RPMI7951 (cell line): ENCODE data around the gene ARRB1. TPM values are rescaled to one million over a fixed set of nuclear protein-coding genes. Genes with fewer than 3 reads are reported as not detected.

Source experiments
- DNase-seq: peaks from one replicate; pipeline ENCODE4 v3.0.0-alpha.2; 2012; ENCODE audit warnings: low read depth
- total RNA-seq: library from RNA; depleted of rRNA; stranded (reverse); fragments of >200 nt; shearing (Covaris generic); gene quantifications from 2 replicates; pipeline ENCODE4 v1.2.3, GENCODE V29; 2014

ARRB1 gene
- total RNA-seq, 1 experiment from 2014 or later, result 15.3 TPM

DNA sequence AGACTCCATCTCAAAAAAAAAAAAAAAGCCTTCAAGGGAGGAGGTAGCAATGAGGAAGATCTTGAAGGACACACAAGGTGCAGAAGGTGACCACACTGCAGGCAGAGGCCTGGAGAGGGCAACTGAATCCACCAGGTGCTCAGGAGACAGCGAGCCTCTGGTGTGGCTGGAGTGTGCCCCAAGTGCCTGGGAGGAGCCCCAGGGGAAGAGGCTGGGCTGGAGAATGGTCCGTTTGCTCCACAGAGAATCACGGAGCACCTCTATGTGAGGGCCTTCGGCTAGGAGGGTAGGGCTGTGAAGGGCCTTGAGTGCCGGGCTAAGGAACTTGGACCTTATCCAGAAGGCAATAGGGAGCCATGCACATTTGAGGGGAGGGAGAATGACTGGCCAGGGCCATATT is 50.3 kb downstream of the ARRB1 start:
- DNase-seq, result no peak

GRCh38 chr11:75298976-75299260 is 52.5 kb downstream of the ARRB1 start:
- no peak for DNase-seq

DNA sequence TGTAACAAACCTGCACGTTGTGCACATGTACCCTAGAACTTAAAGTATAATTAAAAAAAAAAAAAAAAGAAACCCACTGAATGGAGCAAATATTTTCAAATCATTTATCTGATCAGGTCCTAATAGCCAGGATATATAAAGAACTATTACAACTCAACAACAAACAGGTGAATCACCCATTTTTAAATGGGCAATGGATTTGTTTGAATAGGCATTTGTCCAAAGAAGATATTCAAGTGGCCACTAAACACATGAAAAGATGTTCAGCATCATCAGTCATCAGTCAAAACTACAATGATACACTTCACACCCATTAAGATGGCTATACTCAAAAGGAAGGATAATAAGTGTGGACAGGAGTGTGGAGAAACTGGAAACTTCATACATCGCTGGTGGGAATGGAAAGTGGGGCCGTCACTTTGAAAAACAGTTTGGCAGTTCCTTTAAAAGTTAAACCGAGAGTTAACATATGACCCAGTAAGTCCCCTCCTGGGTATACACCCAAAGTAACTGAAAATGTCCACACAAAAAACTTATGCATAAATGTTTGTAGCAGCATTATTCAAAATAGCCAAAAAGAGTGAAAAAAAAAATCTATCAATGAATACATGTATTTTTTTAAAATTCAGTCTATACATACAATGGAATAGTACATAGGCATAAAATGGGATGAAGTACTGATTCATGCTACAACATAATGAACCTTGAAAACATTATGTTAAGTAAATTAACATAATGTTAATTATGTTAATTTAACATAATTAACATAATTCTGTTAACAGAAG is 53.1 kb downstream of the ARRB1 start:
- no peak for DNase-seq

DNA sequence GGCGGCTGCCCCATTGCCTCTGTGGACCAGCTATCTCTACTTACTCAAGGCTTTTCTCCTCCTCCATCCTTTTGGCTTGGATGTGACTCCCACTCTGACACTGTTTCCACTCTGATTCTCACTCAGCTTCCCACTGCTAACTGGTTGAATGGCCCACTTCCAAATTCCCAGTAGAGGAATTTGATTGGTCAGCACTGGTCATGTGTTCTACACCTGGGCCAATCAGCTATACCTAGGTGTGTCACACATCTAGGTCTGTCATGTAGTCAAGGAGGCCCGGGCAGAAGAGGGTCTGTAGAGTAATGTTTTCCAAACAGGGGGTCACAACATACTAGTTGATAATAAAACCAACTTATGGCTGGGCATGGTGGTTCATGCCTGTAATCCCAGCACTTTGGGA is 57.6 kb downstream of the ARRB1 start:
- DNase-seq, result no peak

GRCh38 chr11:75292943-75293342 is 58.5 kb downstream of the ARRB1 start:
- DNase-seq, result no peak

GRCh38 chr11:75291741-75292140 is 59.7 kb downstream of the ARRB1 start:
- no peak for DNase-seq

DNA sequence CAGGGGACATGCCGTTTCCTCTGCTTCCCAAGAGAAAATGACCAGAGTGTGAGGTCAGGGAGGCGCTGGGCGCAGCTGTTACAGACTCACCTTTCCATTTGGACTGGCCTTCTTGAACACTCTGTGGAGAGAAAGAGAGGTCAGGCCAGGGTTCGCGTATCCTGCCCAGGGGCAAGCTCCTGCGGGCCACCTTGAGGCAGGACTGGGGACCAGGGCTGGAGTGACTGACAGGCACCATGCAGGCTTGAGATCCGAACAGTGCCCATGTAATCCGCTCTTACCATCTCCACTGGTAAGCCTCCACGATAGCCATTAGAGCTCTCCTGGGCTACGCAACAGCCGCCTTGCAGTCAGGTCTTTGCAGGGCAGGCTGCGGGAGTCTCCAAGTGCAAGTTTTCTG is 61.5 kb downstream of the ARRB1 start:
- no peak for DNase-seq

DNA sequence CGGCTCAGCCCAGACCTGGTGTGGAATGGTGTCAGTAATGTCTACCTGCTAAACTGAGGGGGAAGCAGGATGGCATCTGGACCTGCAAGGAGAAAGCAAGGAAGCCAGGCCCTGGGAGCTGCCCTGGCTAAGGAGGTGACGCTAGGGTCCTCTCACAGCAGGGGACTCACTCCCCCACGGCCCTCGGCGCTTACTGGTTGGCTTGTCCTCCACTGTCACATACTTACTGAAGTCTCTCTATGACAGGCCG is 62.0 kb downstream of the ARRB1 start:
- DNase-seq, result no peak

DNA sequence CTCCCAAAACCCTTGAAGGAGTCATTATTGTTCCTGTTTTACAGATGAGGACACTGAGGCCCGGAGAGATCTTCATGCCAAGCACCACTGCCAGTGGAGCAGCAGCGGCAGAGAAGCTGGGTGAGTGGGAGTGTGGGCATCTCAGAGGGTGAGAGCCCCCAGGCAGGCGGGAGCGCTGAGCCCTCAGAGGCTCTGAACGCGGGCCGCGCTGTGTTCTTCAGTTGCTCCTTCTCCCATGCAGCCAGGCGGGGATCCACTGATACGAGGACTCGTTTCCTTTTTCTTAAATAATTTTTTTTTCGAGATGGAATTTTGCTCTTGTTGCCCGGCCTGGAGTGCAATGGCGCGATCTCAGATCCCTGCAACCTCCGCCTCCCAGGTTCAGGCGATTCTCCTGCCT is 63.9 kb downstream of the ARRB1 start:
- DNase-seq, result no peak

DNA sequence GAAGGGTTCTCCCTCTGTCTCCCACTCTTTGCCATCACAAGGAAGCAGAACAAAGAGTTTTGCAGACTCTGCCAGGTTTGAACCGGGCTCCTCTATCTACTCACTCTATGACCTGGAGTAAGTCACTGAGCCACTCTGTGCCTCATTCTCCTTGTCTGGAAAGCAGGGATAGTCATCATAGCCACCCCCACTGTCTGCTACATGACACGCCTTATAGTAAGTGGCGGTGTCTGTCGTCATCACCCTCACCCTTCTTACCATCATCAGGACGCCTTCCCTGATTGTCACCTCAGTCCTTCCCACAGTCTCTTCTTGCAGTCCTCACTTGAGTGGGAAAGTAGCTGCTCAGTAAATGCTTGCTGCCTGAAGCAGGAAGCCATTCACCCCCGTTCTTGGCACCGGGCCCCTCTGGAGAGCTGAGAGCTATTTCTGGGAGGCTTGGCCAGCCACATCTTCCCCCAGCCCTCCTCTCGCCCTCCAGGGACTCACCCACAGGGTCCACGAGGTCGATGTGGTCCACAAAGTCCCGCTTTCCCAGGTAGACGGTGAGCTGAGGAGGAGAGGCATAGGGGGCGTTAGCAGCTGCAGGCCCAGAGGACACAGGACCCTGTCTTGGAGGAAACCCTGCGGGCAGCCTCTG is 64.5 kb downstream of the ARRB1 start:
- no peak for DNase-seq

GRCh38 chr11:75285776-75286360 is 65.6 kb downstream of the ARRB1 start:
- no peak for DNase-seq

DNA sequence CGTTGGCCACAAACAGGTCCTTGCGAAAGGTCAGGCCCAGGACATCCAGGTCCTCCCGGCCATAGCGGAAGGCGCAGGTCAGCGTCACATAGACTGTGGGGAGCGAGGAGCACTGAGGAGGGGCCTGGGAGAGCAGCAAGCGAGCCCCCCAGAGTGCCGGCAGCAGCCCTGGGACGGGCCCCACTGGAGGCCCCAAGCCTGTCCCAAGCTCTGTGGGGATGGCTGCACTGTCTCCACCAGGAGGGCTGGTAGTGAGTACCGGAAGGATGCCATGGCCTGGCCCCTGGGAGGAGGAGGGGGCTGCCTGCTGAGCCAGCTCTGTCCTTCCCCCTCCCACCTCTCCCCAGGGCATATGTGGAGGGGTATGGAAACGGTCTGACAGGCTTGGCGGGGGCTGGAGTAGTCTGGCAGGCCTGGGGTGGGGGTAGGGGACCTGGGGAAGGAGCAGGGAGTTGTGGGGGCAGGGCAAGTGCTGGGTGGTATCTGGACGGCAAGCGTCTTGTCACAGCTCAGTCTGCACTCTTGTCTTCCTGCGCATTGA is 68.0 kb downstream of the ARRB1 start:
- no peak for DNase-seq

DNA sequence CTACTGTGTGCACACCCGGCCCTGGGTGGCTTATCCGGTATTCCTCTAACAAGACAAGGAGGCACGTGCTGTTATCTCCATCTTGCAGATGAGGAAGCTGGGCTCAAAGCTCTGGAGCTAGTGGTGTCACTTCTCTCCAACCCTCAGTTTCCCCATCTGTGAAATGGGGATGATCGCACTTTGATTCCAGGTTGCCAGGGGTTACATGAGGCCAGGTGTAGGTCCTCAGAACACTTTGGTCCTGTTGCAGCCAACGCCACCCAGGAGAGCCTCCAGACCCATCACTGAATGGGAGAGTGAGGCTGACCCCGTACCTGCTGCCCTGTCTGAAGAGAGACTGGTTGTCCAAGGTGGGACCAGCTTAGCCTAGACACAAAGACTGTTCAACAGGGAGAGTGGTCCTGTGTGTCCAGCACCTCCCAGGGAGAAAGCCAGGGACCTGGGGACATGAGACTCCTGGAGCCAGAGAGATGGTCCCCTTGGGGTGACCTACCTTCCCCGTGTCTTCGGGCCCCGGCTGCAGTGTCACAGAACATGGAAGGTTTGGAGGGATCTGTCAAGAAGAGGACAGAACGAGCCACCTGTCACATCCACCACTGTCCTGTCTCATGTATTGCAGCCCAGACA is 69.9 kb downstream of the ARRB1 start:
- DNase-seq, result no peak

GRCh38 chr11:75280770-75281468 is 70.5 kb downstream of the ARRB1 start:
- DNase-seq, result no peak

DNA sequence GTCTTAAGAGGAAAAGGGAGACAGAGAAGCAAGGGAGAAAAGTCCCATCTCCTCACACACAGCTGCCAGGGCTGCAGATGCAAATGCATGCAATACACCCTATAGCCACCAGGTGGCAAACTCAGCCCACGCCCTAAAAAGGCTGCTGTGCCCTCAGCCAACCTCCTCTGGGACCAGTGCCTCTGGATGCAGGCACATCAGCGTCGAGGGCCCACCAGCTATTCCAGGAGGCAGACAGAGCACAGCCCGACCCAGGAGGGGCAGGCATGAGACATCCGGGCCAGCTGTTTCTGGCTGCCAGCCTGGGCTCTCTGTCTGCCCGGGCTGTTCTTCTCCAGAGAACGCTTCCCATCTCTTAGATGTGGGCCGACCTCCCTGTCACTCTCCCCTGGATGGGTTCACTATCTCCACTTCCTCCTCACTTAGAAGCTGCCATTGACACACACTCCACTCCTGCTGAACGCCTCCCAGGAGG is 71.2 kb downstream of the ARRB1 start:
- DNase-seq, result peak; percentile 64

- DNase-seq, result no peak
These were observed 72.2 kb downstream of the ARRB1 start for GRCh38 chr11:75279273-75279672.

- DNase-seq, result no peak
These were observed 73.3 kb downstream of the ARRB1 start for GRCh38 chr11:75277991-75278790.

DNA sequence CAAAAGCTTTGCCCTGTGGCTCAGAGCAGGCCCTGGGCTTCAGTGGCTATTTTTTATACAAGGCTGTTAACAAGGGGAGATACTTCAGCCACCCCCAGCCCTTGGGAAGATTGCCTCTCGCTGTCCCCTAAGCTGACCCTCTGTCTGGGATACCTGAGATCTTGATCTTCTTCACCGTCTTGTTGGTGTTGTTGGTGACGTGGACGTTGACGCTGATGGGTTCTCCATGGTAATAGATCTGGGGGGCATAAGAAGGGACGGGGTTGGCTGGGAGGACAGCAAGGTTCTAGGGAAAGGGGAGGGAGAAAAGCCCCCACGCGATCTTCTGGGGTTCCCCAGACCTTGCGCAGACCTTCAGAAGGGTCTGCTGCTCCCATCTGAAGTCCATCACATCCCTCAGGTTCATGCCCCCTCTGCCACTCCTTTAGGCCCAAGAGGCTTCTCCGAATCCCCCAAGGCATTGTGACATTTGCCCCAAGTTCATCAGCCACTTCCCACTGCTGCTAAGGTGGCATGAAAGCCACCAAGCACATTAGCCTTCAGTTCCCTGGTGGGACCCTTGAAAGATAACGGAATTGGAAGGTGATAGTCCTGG is 74.2 kb downstream of the ARRB1 start:
- DNase-seq, result no peak

DNA sequence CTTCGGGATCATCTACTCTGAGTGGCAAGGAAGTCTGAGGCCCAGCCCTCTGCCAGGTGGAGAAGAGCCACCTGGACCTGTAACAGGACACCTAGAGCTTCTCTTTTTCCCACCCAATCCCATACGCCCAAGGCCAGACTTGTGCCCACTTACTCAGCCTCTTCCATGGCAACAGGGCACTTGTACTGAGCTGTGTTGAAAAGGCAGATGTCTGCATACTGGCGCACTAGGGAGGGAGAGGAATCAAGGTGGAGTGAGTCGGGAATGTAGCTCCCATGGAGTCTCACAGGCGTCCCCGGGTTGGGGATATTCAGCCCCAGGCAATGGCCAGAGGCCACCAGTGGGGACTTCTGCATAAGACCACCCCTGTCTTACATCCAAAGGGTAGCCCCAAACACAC is 74.8 kb downstream of the ARRB1 start:
- DNase-seq, result no peak

DNA sequence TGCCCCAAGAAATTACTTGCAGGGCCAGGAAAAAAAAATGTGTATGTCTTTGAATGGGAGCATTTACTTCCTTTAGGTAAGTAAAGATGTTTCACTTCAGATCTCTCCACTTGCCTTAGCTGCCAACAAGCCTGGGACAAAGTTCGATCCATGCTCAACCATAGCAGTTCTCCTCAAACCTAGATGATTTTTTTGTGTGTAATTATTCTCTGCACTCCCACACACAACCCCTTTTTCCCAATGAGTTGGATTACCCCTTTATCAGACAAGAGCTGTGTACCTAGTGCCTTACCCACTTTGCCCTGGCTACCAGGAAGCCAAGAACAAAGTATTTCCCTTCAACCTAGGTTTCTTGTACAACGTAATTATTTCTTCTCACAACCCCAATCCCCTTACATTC is 75.3 kb downstream of the ARRB1 start:
- DNase-seq, result no peak

DNA sequence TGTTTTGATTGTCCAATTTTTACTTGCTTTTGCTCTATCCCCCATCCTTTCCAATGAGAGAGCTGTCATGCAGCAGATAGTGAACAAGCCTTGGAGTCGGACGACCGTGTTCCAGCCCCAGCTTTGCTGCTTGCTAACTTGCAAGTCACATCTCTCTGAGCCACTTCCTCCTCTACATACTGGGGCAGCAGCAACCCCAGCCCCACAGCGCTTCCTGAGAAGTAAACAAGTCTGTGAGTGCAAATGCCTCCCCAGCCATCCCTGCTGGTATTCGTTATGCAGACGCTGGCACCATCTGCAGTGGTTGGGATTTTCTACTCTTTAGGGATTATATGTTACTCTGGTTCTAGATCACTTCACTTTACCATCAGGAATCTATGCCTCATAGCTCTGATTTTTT is 75.9 kb downstream of the ARRB1 start:
- DNase-seq, result no peak
